Measurements from ENCODE around the gene SELENON.

Gene SELENON

DNA sequence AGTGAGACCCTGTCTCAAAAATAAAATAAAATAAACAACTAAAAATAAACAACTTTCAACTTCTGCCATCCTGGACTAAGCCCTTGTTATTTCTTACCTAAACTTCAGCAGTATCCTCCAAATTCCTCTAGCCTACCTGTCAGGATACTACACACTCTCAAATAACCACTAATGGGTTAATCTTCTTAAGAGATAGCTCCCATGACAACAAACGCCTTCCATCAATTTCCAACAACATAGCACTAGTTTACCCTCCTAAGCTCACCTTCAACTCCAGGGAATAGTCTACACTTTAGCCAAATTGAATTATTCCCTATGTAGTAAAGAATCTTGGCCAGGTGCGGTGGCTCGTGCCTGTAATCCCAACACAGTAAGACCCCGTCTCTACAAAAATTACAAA, 47.9 kb downstream of the SELENON start:
- no peaks in the 10 kb centered on the region for H3K36me3 Mint-ChIP-seq
- no peaks in the 10 kb centered on the region for H3K9me3 Mint-ChIP-seq
- no peaks in the 10 kb centered on the region for H3K4me1 Mint-ChIP-seq
- no peaks in the 10 kb centered on the region for H3K27me3 Mint-ChIP-seq
- no peak overlapping the region for H3K4me3 Mint-ChIP-seq
- H3K27ac Mint-ChIP-seq = no peak overlapping the region

DNA sequence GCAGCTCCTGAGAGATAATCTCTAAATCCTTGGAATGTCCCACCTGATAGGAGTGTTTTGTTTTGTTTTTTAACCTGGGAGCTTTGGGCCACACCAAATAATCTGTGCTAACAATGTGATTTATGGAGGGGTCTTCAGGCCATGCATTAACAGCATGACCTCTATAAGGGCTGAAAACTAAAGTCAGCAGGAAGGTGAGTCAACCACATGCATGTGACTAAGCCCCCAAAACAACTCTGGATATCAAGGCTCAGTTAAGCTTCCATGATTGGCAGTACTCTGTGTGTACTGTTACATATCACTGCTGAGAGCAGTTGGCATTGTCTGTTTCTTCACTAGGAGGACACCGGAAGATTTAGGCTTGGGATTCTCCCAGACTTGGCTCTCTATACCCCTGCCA, 48.5 kb downstream of the SELENON start:
- H3K9me3 Mint-ChIP-seq = no peaks in the 10 kb centered on the region

DNA sequence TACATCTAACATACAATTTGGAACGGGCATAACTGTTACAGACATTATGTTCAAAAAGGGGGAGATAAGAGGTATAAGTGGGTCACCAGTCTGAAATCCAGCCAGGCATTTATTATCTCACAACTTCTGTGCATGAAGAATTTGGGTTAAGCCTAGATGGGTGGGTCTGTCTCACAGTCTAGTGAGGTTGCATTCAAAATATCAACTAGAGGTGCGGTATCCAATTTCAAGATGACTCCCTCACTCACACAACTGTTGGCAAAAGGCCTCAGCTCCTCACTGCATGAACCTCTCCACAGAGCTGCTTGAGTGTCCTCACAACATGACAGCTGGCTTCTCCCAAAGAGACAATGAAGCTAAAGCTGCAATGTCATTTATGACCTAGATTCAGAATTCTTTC, 54.6 kb downstream of the SELENON start:
- Mint-ChIP-seq H3K9me3 (no peaks in the 10 kb centered on the region), H3K27ac (no peak overlapping the region), H3K27me3 (no peaks in the 10 kb centered on the region), H3K36me3 (no peaks in the 10 kb centered on the region), H3K4me3 (no peak overlapping the region), H3K4me1 (peaks cover 12% of the 10 kb centered on the region)

More for the DNA sequence above, 48.5 kb downstream of the SELENON start:
- Mint-ChIP-seq H3K27ac (no peak overlapping the region), H3K27me3 (no peaks in the 10 kb centered on the region), H3K4me3 (no peak overlapping the region), H3K36me3 (no peaks in the 10 kb centered on the region), H3K4me1 (no peaks in the 10 kb centered on the region)

DNA sequence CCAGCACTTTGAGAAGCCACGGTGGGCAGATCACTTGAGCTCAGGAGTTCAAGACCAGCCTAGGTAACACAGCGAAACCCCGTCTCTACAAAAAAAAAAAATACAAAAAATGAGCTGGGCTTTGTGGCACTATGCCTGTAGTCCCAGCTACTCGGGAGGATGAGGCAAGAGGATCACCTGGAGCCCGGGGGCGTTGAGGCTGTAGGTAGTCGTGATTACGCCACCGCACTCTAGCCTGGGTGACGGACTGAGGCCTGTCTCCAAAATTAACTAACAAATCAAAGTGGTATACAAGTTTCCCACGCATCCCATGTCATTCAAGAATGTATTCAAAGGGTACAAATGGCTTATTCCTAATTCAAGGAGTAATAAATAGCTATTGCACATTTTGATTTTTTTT, 56.9 kb downstream of the SELENON start:
- no peak overlapping the region for H3K27ac Mint-ChIP-seq
- H3K4me1 Mint-ChIP-seq = peaks cover 25% of the 10 kb centered on the region
- no peaks in the 10 kb centered on the region for H3K9me3 Mint-ChIP-seq
- no peaks in the 10 kb centered on the region for H3K36me3 Mint-ChIP-seq
- H3K4me3 Mint-ChIP-seq = peak overlapping the region; percentile 19
- no peaks in the 10 kb centered on the region for H3K27me3 Mint-ChIP-seq

DNA sequence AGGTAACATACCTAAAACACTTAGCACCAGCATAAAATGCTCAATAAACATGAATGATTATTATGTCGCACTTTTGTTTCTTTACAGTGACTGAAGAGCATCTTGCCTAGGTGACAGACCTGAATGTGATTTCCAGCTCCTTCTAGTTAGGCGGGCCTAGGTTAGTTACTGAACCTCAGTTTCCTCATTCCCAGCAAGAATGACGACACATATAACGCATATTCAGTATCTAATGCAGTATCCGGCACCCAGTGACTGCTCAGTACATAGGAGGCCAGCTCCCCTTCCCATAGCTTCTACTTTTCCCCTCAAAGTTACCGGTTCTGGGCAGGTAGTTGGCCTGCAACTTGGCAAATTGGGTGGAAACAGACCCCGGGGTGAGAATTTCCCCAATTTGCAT, 58.5 kb downstream of the SELENON start:
- Mint-ChIP-seq H3K9me3 (no peaks in the 10 kb centered on the region), H3K27me3 (no peaks in the 10 kb centered on the region), H3K4me3 (peak overlapping the region; percentile 93), H3K4me1 (peaks cover 25% of the 10 kb centered on the region), H3K36me3 (no peaks in the 10 kb centered on the region), H3K27ac (peak overlapping the region; percentile 84)

DNA sequence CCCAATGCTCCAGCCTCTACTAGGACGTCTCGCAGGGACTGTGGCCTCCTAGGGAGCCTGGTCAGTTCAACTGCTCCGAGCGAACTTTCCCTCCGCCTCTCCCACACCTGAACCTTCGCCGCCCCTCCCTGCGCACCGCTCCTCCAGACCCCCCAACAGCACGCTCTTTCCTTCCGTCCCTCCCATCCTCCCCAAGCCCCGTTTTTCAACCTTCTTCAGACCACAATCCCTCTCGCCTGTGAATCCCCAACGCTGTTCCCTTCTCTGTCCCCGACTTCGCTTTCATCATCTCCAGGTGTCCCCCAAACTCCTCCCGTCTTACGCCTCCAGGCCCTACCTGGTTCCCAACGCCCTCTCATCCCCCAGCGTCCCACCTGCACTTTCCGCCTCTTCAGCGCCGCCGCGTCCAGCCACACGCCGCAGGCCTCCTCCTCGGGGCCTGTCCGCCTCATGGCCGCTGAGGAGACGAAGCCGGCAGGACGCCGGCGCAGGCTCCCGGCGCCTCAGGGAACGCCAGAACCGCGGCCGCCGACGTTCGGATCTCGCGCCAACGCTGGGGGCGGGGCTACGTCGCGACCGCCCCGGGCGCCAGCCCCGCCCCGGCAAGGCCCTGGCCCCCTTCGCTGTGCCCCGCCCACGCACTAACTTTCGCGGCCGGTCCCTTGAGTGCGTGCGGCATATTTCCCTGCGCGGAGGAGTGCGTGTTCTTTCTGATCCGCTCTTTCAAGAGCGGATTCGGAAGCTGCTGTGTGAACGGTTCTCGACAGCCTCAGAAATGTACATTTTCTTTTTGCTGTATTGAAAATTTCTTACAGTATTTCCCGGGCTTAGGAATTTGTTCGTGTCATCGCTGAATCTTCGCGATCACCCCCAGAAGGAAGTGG, 59.2 kb downstream of the SELENON start, which contains the start of gene AUNIP:
Gene AUNIP (minus strand): TSS at position 552 of the 884 bp plus-strand sequence. CDS start 100 bp downstream, at position 452.
- Mint-ChIP-seq H3K36me3 (no peaks in the 10 kb centered on the region), H3K9me3 (no peaks in the 10 kb centered on the region), H3K4me1 (peaks cover 25% of the 10 kb centered on the region), H3K4me3 (peak within 1 kb of the TSS; percentile 93), H3K27me3 (no peaks in the 10 kb centered on the region), H3K27ac (peak within 1 kb of the TSS; percentile 90)

DNA sequence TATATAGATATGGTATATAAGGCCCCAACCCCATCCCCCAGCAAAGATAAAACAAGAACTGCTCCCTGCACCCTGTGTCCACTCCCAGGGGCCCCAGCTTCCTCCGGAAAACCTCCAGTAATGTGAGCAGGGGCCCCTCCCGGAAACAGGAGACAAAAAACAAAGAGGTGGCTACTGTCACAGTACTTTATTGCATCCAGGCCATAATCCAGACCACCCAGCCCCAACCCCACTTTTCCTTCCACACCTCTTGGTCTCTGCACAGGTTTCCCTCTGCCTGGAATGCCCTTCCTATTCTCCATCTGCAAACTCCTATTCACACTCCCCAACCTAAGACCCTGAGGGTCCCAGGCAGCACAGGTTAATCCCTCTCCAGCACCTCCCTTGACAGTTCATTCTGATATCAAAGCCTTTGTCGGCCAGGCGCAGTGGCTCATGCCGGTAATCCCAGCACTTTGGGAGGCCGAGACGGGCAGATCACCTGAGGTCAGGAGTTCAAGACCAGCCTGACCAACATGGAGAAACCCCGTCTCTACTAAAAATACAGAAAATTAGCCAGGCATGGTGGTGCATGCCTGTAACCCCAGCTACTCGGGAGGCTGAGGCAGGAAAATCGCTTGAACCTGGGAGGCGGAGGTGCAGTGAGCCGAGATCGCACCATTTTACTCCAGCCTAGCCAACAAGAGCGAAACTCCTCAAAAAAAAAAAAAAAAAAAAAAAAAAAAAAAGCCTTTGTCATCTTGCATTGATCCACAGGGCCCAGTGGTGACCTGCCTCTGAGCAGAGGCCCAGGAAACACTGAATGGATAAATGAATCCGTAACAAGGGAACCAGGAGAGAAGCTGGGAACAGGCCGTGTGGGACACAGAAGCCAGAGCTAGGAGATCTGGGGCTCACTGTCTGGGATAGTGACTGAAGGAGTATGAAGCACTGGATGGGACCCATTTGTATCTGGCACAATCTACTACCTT, 61.6 kb downstream of the SELENON start:
- Mint-ChIP-seq H3K36me3 (no peaks in the 10 kb centered on the region), H3K4me1 (peaks cover 25% of the 10 kb centered on the region), H3K27me3 (no peaks in the 10 kb centered on the region), H3K9me3 (no peaks in the 10 kb centered on the region), H3K4me3 (no peak overlapping the region), H3K27ac (peak overlapping the region; percentile 86)

DNA sequence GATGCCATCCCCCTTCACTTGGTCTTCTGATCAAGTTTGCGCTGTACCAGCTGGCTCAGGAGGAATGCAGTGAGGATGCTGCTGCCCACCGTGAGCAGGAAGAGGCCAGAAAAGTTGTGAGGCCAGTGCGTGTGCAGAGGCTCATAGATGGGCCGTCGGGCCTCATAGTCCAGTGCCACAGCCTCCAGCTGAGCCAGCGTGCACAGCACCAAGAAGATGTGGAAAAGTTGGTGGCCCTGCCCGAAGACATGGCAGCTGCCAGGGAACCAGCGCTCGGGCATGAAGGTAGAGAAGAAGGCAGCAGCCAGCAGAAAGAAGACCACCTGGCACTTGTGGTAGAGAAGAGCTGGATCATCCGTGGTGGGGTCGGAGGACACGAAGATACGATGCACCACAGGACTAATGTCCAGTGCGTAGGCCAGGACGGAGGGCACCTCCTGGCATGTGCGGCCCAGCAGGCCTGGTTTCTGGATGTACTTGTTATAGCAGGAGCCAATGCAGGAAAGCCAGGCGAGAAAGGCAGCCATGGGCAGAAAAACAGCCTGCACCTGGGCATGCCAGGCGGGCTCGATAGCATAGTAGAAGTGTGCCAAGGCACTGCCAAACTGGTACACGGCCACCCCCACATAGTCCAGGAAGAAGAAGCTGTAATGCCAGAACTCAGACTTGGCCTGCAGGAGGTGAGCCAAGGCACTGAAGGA, 62.9 kb downstream of the SELENON start:
- Mint-ChIP-seq H3K4me3 (no peak overlapping the region), H3K27me3 (no peaks in the 10 kb centered on the region), H3K27ac (no peak overlapping the region), H3K9me3 (no peaks in the 10 kb centered on the region), H3K4me1 (peaks cover 25% of the 10 kb centered on the region), H3K36me3 (no peaks in the 10 kb centered on the region)

DNA sequence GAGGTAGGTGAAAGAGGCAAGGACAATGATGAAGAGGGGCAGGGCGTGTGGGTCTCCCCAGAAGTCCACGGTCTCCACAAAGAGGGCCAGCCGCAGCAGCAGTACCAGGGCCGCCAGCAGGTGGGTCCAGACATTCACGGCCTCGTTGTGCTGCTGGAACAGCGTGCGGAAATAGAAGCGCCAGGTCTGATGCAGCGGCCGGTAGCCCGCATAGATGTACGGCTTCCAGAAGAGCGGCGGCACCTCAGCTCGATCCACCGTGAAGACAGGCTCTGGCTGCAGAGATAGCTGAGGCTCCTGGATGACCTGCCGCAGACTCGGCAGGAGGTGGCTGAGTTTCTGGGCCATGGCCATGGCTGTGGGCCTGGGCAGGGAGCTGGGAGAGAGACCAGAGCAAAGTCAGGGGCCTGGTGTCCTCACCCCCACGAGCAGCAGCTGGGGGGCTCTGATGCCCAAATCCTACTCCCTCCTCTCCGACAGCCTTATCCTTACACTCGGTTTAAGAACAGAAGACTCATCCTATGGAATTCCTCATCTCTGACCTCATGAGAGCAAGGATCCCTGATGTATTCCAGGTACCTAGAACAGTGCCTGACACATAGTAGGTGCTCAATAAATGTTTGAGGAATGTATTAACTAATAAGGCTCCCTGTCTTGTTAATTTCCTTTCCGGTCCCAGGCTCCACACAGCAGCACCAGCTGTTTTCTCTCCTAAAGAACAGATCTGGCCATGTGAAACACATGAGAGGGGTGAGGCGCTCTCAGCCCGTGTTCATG, 63.7 kb downstream of the SELENON start:
- Mint-ChIP-seq H3K27me3 (no peaks in the 10 kb centered on the region), H3K9me3 (no peaks in the 10 kb centered on the region), H3K27ac (no peak overlapping the region), H3K4me3 (no peak overlapping the region), H3K4me1 (peaks cover 20% of the 10 kb centered on the region), H3K36me3 (no peaks in the 10 kb centered on the region)

DNA sequence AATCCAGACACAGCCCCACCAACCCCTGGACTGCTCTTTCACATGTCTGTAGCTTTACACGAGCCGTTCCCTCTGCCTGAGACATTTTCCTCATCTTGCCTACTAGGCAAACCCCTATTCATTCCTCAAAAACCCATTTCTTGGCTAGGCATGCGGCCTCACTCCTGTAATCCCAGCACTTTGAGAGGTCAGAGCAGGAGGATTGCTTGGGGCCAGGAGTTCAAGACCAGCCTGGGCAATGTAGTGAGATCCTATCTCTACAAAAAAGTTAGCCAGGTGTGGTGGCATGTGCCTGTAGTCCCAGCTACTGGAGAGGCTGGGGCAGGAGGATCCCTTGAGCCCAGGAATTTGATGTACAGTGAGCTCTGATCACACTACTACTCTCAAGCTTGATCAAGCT, 64.4 kb downstream of the SELENON start:
- Mint-ChIP-seq H3K4me3 (no peak overlapping the region), H3K27ac (no peak overlapping the region), H3K27me3 (no peaks in the 10 kb centered on the region), H3K36me3 (no peaks in the 10 kb centered on the region), H3K9me3 (no peaks in the 10 kb centered on the region), H3K4me1 (peaks cover 15% of the 10 kb centered on the region)

DNA sequence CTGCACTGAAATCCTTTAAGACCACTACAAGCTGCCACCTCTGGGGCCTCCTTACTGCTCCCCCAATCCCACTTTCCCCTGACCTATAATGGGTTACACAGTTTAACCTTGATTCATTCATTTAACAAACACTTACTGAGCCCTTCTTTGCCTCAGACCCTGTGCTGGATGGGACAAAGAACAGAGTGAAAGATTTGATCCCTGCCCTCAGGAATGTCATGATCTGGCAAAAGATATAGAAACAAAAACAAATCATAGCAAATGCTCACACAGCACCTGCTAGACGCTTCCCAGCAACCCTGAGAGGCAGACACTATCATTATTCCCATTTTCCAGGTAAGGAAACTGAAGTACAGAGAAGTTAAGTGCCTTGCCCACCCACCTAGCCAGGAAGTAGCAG, 66.3 kb downstream of the SELENON start:
- H3K9me3 Mint-ChIP-seq = no peaks in the 10 kb centered on the region
- no peaks in the 10 kb centered on the region for H3K27me3 Mint-ChIP-seq
- no peak overlapping the region for H3K27ac Mint-ChIP-seq
- no peak overlapping the region for H3K4me3 Mint-ChIP-seq
- peaks cover 3% of the 10 kb centered on the region for H3K4me1 Mint-ChIP-seq
- H3K36me3 Mint-ChIP-seq = no peaks in the 10 kb centered on the region

DNA sequence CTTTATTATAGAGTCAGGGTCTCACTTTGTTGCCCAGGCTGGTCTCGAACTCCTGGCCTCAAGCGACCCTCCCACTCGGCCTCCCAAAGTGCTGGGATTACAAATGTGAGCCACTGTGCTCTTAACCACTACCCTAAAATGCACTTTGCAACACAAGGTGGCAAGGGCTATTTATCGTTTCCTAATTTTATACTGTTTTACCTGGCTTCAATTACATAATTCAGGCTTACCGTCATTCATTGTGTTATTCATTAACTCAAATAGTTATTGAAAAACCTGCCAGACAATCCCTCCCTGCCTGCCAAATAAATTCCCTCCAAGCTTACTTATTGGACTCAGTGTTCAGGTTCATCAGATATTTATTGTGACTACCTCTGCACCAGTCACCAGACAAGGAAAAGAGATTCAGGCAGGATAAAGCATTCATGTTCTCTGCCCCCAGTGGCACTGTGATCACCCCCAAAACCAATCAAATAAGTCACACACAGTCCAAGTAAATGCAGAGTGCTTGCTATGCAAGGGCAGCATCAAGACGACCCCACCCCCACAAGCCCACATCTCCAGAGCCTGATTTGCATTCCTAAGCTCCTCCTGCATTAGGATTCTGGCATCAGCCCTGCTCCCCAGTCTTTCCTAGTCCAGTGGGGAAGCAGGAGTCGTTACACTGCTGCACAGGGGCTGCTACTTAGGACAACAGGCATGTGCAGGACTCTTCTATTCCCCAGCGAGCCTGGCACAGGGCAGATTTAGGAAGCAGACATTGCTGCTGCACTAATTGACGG, 67.4 kb downstream of the SELENON start:
- no peaks in the 10 kb centered on the region for H3K9me3 Mint-ChIP-seq
- no peaks in the 10 kb centered on the region for H3K4me1 Mint-ChIP-seq
- H3K4me3 Mint-ChIP-seq = no peak overlapping the region
- no peak overlapping the region for H3K27ac Mint-ChIP-seq
- H3K36me3 Mint-ChIP-seq = no peaks in the 10 kb centered on the region
- no peaks in the 10 kb centered on the region for H3K27me3 Mint-ChIP-seq
